CD4-positive, alpha-beta memory T cell (primary cell): ENCODE measurements around the gene ST7. TPM values are rescaled to one million over a fixed set of nuclear protein-coding genes. Genes with fewer than 3 reads are reported as not detected.

Experiments
- CTCF ChIA-PET: fragments of 350-600 bp; sonication (Branson Sonifier 250); formaldehyde crosslinking; loops from one replicate; lab custom pipeline; 2021; ENCODE audit warnings: inconsistent platforms; ENCODE audit not compliant: partially characterized antibody; lab: Charles Lee
- POLR2A ChIA-PET: fragments of 350-600 bp; sonication (Branson Sonifier 250); formaldehyde crosslinking; loops from one replicate; lab custom pipeline; 2021; ENCODE audit not compliant: partially characterized antibody; lab: Charles Lee
- DNase-seq, 5 donors: peaks; one replicate each; pipeline versions ENCODE4 v3.0.0 to v3.0.0-alpha.2; 2020 to 2022; ENCODE audit warnings: mixed read lengths in 1 of 5
- H3K27ac ChIP-seq: one replicate; pipeline ENCODE4 v1.7.0; 2013; ENCODE audit warnings: low read depth, low read length
- H3K27me3 ChIP-seq: 2 replicates; pipeline ENCODE4 v1.7.0; 2013; ENCODE audit warnings: mild to moderate bottlenecking, low read length, moderate library complexity; ENCODE audit not compliant: insufficient read depth
- H3K36me3 ChIP-seq: 2 replicates; pipeline ENCODE4 v1.7.0; 2013; ENCODE audit warnings: mild to moderate bottlenecking, low read length, moderate library complexity; ENCODE audit not compliant: insufficient read depth
- H3K4me1 ChIP-seq: 2 replicates; pipeline ENCODE4 v1.7.0; 2013; ENCODE audit warnings: mild to moderate bottlenecking, low read length, moderate library complexity; ENCODE audit not compliant: insufficient read depth
- H3K4me3 ChIP-seq, 2 donors: one replicate each; pipeline ENCODE4 v1.7.0; 2013; ENCODE audit warnings: low read length in 2 of 2, mild to moderate bottlenecking in 1 of 2
- H3K9me3 ChIP-seq, 2 donors: one replicate each; pipeline ENCODE4 v1.7.0; 2013; ENCODE audit warnings: low read length in 2 of 2, control low read depth in 1 of 2; ENCODE audit not compliant: control insufficient read depth in 1 of 2
- H3K27ac Mint-ChIP-seq, 7 donors: one replicate each; pipeline ENCODE4 v1.8.0; 2020 to 2021; ENCODE audit warnings: mixed read lengths in 7 of 7, mild to moderate bottlenecking in 6 of 7, inconsistent platforms in 3 of 7, moderate library complexity in 3 of 7
- H3K27me3 Mint-ChIP-seq, 2 donors: one replicate each; pipeline ENCODE4 v1.8.0; 2020 to 2021; ENCODE audit warnings: mixed read lengths in 2 of 2
- H3K36me3 Mint-ChIP-seq, 2 donors: one replicate each; pipeline ENCODE4 v1.8.0; 2020 to 2021; ENCODE audit warnings: mixed read lengths in 2 of 2, inconsistent platforms in 1 of 2, mild to moderate bottlenecking in 1 of 2
- H3K4me1 Mint-ChIP-seq, 4 donors: one replicate each; pipeline ENCODE4 v1.8.0; 2020 to 2021; ENCODE audit warnings: mixed read lengths in 4 of 4, mild to moderate bottlenecking in 1 of 4
- H3K4me3 Mint-ChIP-seq, 8 donors: one replicate each; pipeline ENCODE4 v1.8.0; 2020 to 2021; ENCODE audit warnings: mixed read lengths in 8 of 8, mild to moderate bottlenecking in 7 of 8, moderate library complexity in 6 of 8, inconsistent platforms in 3 of 8
- H3K9me3 Mint-ChIP-seq, 8 donors: one replicate each; pipeline ENCODE4 v1.8.0; 2020 to 2021; ENCODE audit warnings: mixed read lengths in 8 of 8, mild to moderate bottlenecking in 5 of 8, inconsistent platforms in 3 of 8, moderate library complexity in 1 of 8
- intact Hi-C: fragments of 100-400 bp; cut with micrococcal nuclease; formaldehyde crosslinking; loops from one replicate; pipeline ENCODE4 v1.15.1; 2023
- polyA plus RNA-seq, 2 donors: library from polyadenylated mRNA; unstranded; fragments of 300-500 nt; fragmentation: Illumina TruSeq; gene quantifications; one replicate each; pipeline ENCODE4 v1.2.3, GENCODE V29; 2021
- total RNA-seq, 2 experiments: library from RNA; stranded (reverse); gene quantifications; one replicate each; pipeline ENCODE4 v1.2.3, GENCODE V29; 2021

Gene ST7
- total and polyA plus RNA-seq, 4 experiments from 2014 or later, result 3.8 to 6.6 (median 4.0) TPM

GRCh38 chr7:116920359-116920758 lies 32.9 kb upstream of the ST7 start:
- H3K9me3 ChIP-seq, result no peaks in the 10 kb centered on the region
- H3K36me3 Mint-ChIP-seq, result peaks cover 25 to 32% of the 10 kb centered on the region in 2 donors
- peaks cover 19% of the 10 kb centered on the region for H3K36me3 ChIP-seq
- no peaks in the 10 kb centered on the region for H3K9me3 Mint-ChIP-seq
- no peaks in the 10 kb centered on the region for H3K4me1 ChIP-seq
- H3K27ac ChIP-seq, result no peak overlapping the region
- no peak for DNase-seq
- intact Hi-C loops, result no loop called here
- ChIA-PET CTCF (interaction anchor here (0.9 to 1.2 kb wide), 2 partner anchors 10 to 207 kb away, joined by 4 read pairs; no protein-coding TSS in a partner anchor), POLR2A (no interaction called here)
- no peaks in the 10 kb centered on the region for H3K4me1 Mint-ChIP-seq
- H3K27me3 Mint-ChIP-seq, result no peaks in the 10 kb centered on the region
- no peaks in the 10 kb centered on the region for H3K27me3 ChIP-seq
- no peak overlapping the region for H3K4me3 Mint-ChIP-seq
- H3K4me3 ChIP-seq, result no peak overlapping the region
- peak overlapping the region in 1 of 7 donors; percentile 7 for H3K27ac Mint-ChIP-seq

DNA sequence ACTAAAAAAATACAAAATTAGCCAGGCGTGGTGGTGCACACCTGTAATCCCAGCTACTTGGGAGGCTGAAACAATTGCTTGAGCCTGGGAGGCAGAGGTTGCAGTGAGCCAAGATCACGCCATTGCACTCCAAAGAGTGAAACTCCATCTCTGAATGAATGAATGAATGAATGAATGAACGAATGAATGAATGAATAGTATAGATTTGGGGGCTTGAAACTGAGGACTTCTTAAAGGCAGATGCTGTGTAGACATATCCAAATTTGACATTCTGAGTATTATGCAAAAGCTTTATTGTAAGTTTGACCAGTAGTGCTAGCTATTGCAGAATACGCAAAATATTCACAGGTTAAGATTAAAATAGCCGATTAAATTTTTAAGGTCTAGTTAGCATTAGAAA lies 30.8 kb upstream of the ST7 start:
- intact Hi-C loops, result no loop called here
- no peaks in the 10 kb centered on the region for H3K27me3 ChIP-seq
- POLR2A ChIA-PET, result no interaction called here
- CTCF ChIA-PET, result interaction anchor here (0.9 to 14.9 kb wide), 2 partner anchors 11 to 199 kb away, joined by 3 to 204 read pairs; no protein-coding TSS in a partner anchor
- no peaks in the 10 kb centered on the region for H3K9me3 ChIP-seq
- no peak overlapping the region for H3K27ac ChIP-seq
- DNase-seq, result no peak
- no peaks in the 10 kb centered on the region for H3K9me3 Mint-ChIP-seq
- H3K27me3 Mint-ChIP-seq, result no peaks in the 10 kb centered on the region
- no peaks in the 10 kb centered on the region for H3K4me1 ChIP-seq
- H3K4me3 ChIP-seq, result no peak overlapping the region
- H3K4me3 Mint-ChIP-seq, result no peak overlapping the region
- peaks cover 6% of the 10 kb centered on the region for H3K36me3 ChIP-seq
- H3K27ac Mint-ChIP-seq, result no peak overlapping the region
- no peaks in the 10 kb centered on the region for H3K4me1 Mint-ChIP-seq
- peaks cover 19% of the 10 kb centered on the region in 2 donors for H3K36me3 Mint-ChIP-seq

DNA sequence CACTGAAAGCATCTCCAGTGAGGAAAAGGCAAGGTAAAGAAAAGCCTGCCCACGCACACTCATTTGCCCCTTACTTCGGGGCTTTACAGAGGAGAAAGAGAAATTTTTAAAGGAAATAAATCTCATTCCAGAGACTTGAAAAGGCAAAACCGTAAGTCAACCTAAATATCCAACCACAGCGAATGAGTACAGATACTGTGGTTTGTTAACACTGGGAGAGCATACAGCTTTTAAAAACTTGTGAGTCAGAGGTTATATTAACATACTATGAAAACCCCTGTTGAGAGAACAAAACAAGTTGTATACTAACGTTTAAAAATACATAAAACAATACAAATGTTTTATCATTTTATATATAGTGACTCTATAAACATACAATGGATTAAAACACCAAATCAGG lies 28.6 kb upstream of the ST7 start:
- no peak for DNase-seq
- no peak overlapping the region for H3K27ac ChIP-seq
- H3K4me3 Mint-ChIP-seq, result no peak overlapping the region
- no peaks in the 10 kb centered on the region for H3K27me3 Mint-ChIP-seq
- H3K36me3 ChIP-seq, result no peaks in the 10 kb centered on the region
- no peaks in the 10 kb centered on the region for H3K9me3 Mint-ChIP-seq
- no peak overlapping the region for H3K27ac Mint-ChIP-seq
- no peak overlapping the region for H3K4me3 ChIP-seq
- ChIA-PET POLR2A (no interaction called here), CTCF (interaction anchor here (0.8 to 14.9 kb wide), 2 partner anchors 197 to 210 kb away, joined by 3 to 204 read pairs; no protein-coding TSS in a partner anchor)
- no peaks in the 10 kb centered on the region for H3K4me1 ChIP-seq
- intact Hi-C loops, result no loop called here
- no peaks in the 10 kb centered on the region for H3K4me1 Mint-ChIP-seq
- no peaks in the 10 kb centered on the region for H3K27me3 ChIP-seq
- no peaks in the 10 kb centered on the region for H3K9me3 ChIP-seq
- peaks cover 6 to 8% of the 10 kb centered on the region in 2 donors for H3K36me3 Mint-ChIP-seq

GRCh38 chr7:116929021-116929420 lies 24.3 kb upstream of the ST7 start:
- H3K4me1 Mint-ChIP-seq, result peaks cover 5 to 8% (median 6%) of the 10 kb centered on the region in 4 donors
- ChIA-PET POLR2A (no interaction called here), CTCF (interaction anchor here (1.0 to 14.9 kb wide), 12 partner anchors 9 to 201 kb away, joined by 3 to 204 read pairs (median 6); no protein-coding TSS in a partner anchor)
- intact Hi-C loops, result no loop called here
- H3K27me3 Mint-ChIP-seq, result peaks cover 0 to 2% of the 10 kb centered on the region in 2 donors
- no peaks in the 10 kb centered on the region for H3K9me3 Mint-ChIP-seq
- Histone ChIP-seq H3K36me3 (no peaks in the 10 kb centered on the region), H3K27ac (no peak overlapping the region), H3K27me3 (no peaks in the 10 kb centered on the region), H3K4me1 (peaks cover 7% of the 10 kb centered on the region), H3K4me3 (no peak overlapping the region), H3K9me3 (no peaks in the 10 kb centered on the region)
- peak overlapping the region in 1 of 7 donors; percentile 1 for H3K27ac Mint-ChIP-seq
- DNase-seq, result no peak
- no peak overlapping the region for H3K4me3 Mint-ChIP-seq
- no peaks in the 10 kb centered on the region for H3K36me3 Mint-ChIP-seq

GRCh38 chr7:116929914-116930913 lies 23.1 kb upstream of the ST7 start:
- Histone ChIP-seq H3K4me1 (peaks cover 7% of the 10 kb centered on the region), H3K27me3 (no peaks in the 10 kb centered on the region), H3K4me3 (no peak overlapping the region), H3K9me3 (no peaks in the 10 kb centered on the region), H3K27ac (no peak overlapping the region), H3K36me3 (no peaks in the 10 kb centered on the region)
- POLR2A ChIA-PET, result interaction anchor here (0.6 kb wide), 1 partner anchor 24 kb away, joined by 3 read pairs; no protein-coding TSS in a partner anchor
- peak; percentile 59 to 66 (median 63) for DNase-seq
- Mint-ChIP-seq H3K36me3 (no peaks in the 10 kb centered on the region), H3K4me3 (peak overlapping the region in 6 of 8 donors; percentile 17 to 69 (median 50)), H3K27ac (no peak overlapping the region), H3K4me1 (peaks cover 5 to 8% (median 6%) of the 10 kb centered on the region in 4 donors), H3K9me3 (no peaks in the 10 kb centered on the region), H3K27me3 (peaks cover 2 to 5% of the 10 kb centered on the region in 2 donors)
- CTCF ChIA-PET, result interaction anchor here (0.5 to 14.9 kb wide), 26 partner anchors 10 to 676 kb away, joined by 3 to 204 read pairs (median 4); partner anchors contain the start of gene ST7
- intact Hi-C loops, result loop anchor here (1.0 to 2.0 kb wide), 5 partner anchors 55 to 1223 kb away; no protein-coding TSS in a partner anchor

DNA sequence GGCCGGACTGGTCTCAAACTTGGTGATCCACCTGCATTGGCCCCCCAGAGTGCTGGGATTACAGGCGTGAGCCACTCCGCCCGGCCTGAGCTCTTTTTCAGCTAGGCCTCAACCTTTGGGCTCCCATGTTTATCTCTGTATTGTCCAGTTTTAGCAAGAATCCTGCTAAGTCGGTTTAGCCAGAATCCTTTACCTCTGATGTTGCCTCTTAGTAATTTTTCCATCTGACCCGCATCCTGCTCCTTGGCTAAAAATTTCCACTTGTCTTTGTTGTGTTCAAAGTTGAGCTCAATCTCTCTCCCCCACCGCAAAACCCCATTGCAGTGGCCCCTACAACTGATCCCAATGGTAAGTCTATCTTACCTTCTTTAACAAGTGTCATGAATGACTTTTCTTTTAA lies 20.7 kb upstream of the ST7 start:
- Mint-ChIP-seq H3K9me3 (no peaks in the 10 kb centered on the region), H3K4me1 (peaks cover 5 to 8% (median 6%) of the 10 kb centered on the region in 4 donors), H3K27me3 (peaks cover 5 to 17% of the 10 kb centered on the region in 2 donors), H3K27ac (no peak overlapping the region), H3K36me3 (no peaks in the 10 kb centered on the region), H3K4me3 (no peak overlapping the region)
- no peak overlapping the region for H3K4me3 ChIP-seq
- no peak for DNase-seq
- intact Hi-C loops, result no loop called here
- no peaks in the 10 kb centered on the region for H3K36me3 ChIP-seq
- no peak overlapping the region for H3K27ac ChIP-seq
- no peaks in the 10 kb centered on the region for H3K9me3 ChIP-seq
- ChIA-PET CTCF (interaction anchor here (0.7 to 14.9 kb wide), 15 partner anchors 8 to 200 kb away, joined by 3 to 204 read pairs (median 5); no protein-coding TSS in a partner anchor), POLR2A (interaction anchor here (1.0 kb wide), 1 partner anchor 20 kb away, joined by 3 read pairs; no protein-coding TSS in a partner anchor)
- H3K27me3 ChIP-seq, result no peaks in the 10 kb centered on the region
- peaks cover 7% of the 10 kb centered on the region for H3K4me1 ChIP-seq
